HG03521 (cell line): ENCODE data around the gene ACOX3.

Experiments used
- ATAC-seq: cut with Tn5 transposase; IDR thresholded peaks from one replicate; pipeline ENCODE4 v1.9.1; 2021; ENCODE audit warnings: mild to moderate bottlenecking, moderate library complexity; ENCODE audit not compliant: unreplicated experiment

Gene ACOX3

GRCh38 chr4:8468746-8469535, 28.4 kb upstream of the ACOX3 start:
- peak; percentile 61 for ATAC-seq

- ATAC-seq = no peak
Observed at GRCh38 chr4:8467016-8467415, 26.5 kb upstream of the ACOX3 start.

- ATAC-seq = no peak
Observed at GRCh38 chr4:8465615-8466611, 25.4 kb upstream of the ACOX3 start.

GRCh38 chr4:8464381-8464780, 23.9 kb upstream of the ACOX3 start:
- no peak for ATAC-seq

- no peak for ATAC-seq
Observed at GRCh38 chr4:8463811-8464210, 23.3 kb upstream of the ACOX3 start.

- ATAC-seq = no peak
Observed at GRCh38 chr4:8461616-8462015, 21.1 kb upstream of the ACOX3 start.

GRCh38 chr4:8461086-8461485, 20.6 kb upstream of the ACOX3 start:
- no peak for ATAC-seq

GRCh38 chr4:8459867-8460445, 19.4 kb upstream of the ACOX3 start:
- no peak for ATAC-seq

- ATAC-seq = no peak
Observed at GRCh38 chr4:8457646-8458252, 17.2 kb upstream of the ACOX3 start.

- ATAC-seq = no peak
Observed at GRCh38 chr4:8453957-8454356, 13.4 kb upstream of the ACOX3 start.

- no peak for ATAC-seq
Observed at GRCh38 chr4:8451440-8452182, 11.1 kb upstream of the ACOX3 start.

GRCh38 chr4:8446122-8446521, 5.6 kb upstream of the ACOX3 start:
- no peak for ATAC-seq

- ATAC-seq = no peak
Observed at GRCh38 chr4:8443801-8444200, 3.3 kb upstream of the ACOX3 start.

- no peak for ATAC-seq
Observed at GRCh38 chr4:8442596-8443358, 2.3 kb upstream of the ACOX3 start.

- ATAC-seq = no peak
Observed at GRCh38 chr4:8441499-8442091, 1.1 kb upstream of the ACOX3 start.

GRCh38 chr4:8439914-8440491, 520 bp downstream of the ACOX3 start:
- peak; percentile 9 for ATAC-seq

GRCh38 chr4:8439168-8439567, 1.4 kb downstream of the ACOX3 start:
- no peak for ATAC-seq

- no peak for ATAC-seq
Observed at GRCh38 chr4:8438743-8439142, 1.8 kb downstream of the ACOX3 start.

- ATAC-seq = no peak
Observed at GRCh38 chr4:8437281-8437680, 3.2 kb downstream of the ACOX3 start.
